Adrenal gland (tissue), 19 donors: ENCODE measurements around the gene FREY1. TPM values are rescaled to one million over a fixed set of nuclear protein-coding genes. Genes with fewer than 3 reads are reported as not detected.

Experiments used
- DNase-seq, 7 donors: peaks; one replicate each; pipeline ENCODE4 v3.0.0-alpha.2; 2019 to 2020
- H3K27ac ChIP-seq, 5 donors: fragments of 200-600 bp; sonication (generic) in 4 of 5; 1 replicate in 3 of 5; 2 replicates in 2 of 5; pipeline versions ENCODE4 v1.5.1 to v1.8.0; 2016 to 2020; ENCODE audit warnings: mild to moderate bottlenecking in 1 of 5
- H3K27me3 ChIP-seq: fragments of 200-600 bp; 2 replicates; pipeline ENCODE4 v1.8.0; 2021
- H3K36me3 ChIP-seq, 2 donors: fragments of 200-600 bp; replicated peaks in 1 of 2; 1 replicate in 1 of 2; 2 replicates in 1 of 2; pipeline versions ENCODE4 v1.5.1 to v1.8.0; 2018 to 2022
- H3K4me1 ChIP-seq, 2 donors: fragments of 200-600 bp; replicated peaks in 1 of 2; 1 replicate in 1 of 2; 2 replicates in 1 of 2; pipeline versions ENCODE4 v1.5.1 to v1.8.0; 2018 to 2021
- H3K4me3 ChIP-seq, 4 donors: fragments of 200-600 bp; sonication (generic) in 3 of 4; one replicate each; pipeline ENCODE4 v1.5.1; 2016 to 2018
- H3K9me3 ChIP-seq, 3 donors: fragments of 200-600 bp; sonication (generic) in 1 of 3; replicated peaks in 1 of 3; 1 replicate in 2 of 3; 2 replicates in 1 of 3; pipeline versions ENCODE4 v1.5.1 to v1.8.0; 2016 to 2021
- POLR2A ChIP-seq, 2 donors: fragments of 450-650 bp; IDR thresholded peaks; one replicate each; pipeline ENCODE4 v1.6.1; 2017; ENCODE audit warnings: antibody characterized with exemption in 2 of 2, mild to moderate bottlenecking in 2 of 2, moderate library complexity in 1 of 2
- WGBS, 4 donors: extraction: QIAGEN DNeasy Blood & Tissue Kit in 2 of 4; methylation state at CpG; one replicate each; pipeline versions ENCODE4 v1.1.5 to v1.1.7; 2013 to 2017; 5-methylcytosine and 5-hydroxymethylcytosine counted together
- intact Hi-C, 2 donors: fragments of 100-400 bp; cut with DNase I; formaldehyde crosslinking; loops; one replicate each; pipeline versions ENCODE4 v1.14.1 to v1.15.0; 2022 to 2023
- long read RNA-seq, 10 donors: library from polyadenylated mRNA in 3 of 10; unstranded in 2 of 10; stranded (forward) in 1 of 10; transcript quantifications; one replicate each; pipeline ENCODE4 v2.0.0 and lab custom pipeline, GENCODE V29; 2021 to 2026
- polyA plus RNA-seq, 3 donors: library from polyadenylated mRNA; stranded (reverse); fragments of 200-250 nt in 2 of 3; fragments of 350-450 nt in 1 of 3; fragmentation: Illumina TruSeq in 1 of 3; extraction: RNeasy Lipid Tissue Mini Kit (QIAGEN cat#74804) in 1 of 3; gene quantifications; one replicate each; pipeline ENCODE4 v1.2.3, GENCODE V29; 2013 to 2014
- total RNA-seq, 9 donors: library from RNA; depleted of rRNA in 4 of 9; stranded (reverse); fragments of >200 nt in 4 of 9; fragments of 120-200 nt in 1 of 9; fragmentation: NEBNext Ultra II Directional in 1 of 9; extraction: Animal tissue kit (Norgen Biotek cat#: 25700) in 1 of 9; gene quantifications; one replicate each; pipeline versions ENCODE4 v1.1.0 to v1.2.4, GENCODE V29; 2013 to 2023
- TF ChIP-seq, protein P1 (sequence below), 6 experiments: fragments of 450-650 bp in 4 of 6; fragments of 200-600 bp in 2 of 6; sonication (generic) in 1 of 6; IDR thresholded peaks; 1 replicate in 5 of 6; 2 replicates in 1 of 6; pipeline versions ENCODE4 v1.5.1 to v1.8.0; 2016 to 2021; ENCODE audit warnings: antibody characterized with exemption in 6 of 6, mild to moderate bottlenecking in 2 of 6, moderate library complexity in 1 of 6
- donor health status: healthy with polysubstance abuse.
- donor health status: Bipolar disorder and iron deficiency.
- donor health status: DM: yes; HTN: yes; CAD: no.
- donor health status: DM: no; HTN: no; CAD: no.
- donor health status: DM: no; HTN: no; CAD: no.
- donor health status: DM: yes; HTN: yes; CAD: no.

The FREY1 gene, protein sequence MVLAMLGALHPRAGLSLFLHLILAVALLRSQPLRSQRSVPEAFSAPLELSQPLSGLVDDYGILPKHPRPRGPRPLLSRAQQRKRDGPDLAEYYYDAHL
- total RNA-seq (1 to 10 TPM in 1 of 9 donors, under 1 TPM in 4, not detected in 4; 0.35 to 1.2 (median 0.88) TPM), polyA plus RNA-seq (under 1 TPM in 2 of 3 donors, not detected in 1; 0.30 to 0.56 TPM)
- long read RNA-seq, donor 1 = 0 reads
- long read RNA-seq, donor 2 = 0 reads
- long read RNA-seq, donor 3 = 0 reads
- long read RNA-seq, donor 4 = 0 reads
- long read RNA-seq, donor 5 = 0 reads
- long read RNA-seq, donor 6 = 0 reads
- long read RNA-seq, donor 7 = 0 reads
- long read RNA-seq, donor 8, partial matches to known transcripts = 0 of 1 reads
- long read RNA-seq, donor 8, other reads (novel, unspliced or antisense) = 0 of 1 reads
- long read RNA-seq, donor 9 = 0 reads
- long read RNA-seq, donor 10 = 0 reads

DNA sequence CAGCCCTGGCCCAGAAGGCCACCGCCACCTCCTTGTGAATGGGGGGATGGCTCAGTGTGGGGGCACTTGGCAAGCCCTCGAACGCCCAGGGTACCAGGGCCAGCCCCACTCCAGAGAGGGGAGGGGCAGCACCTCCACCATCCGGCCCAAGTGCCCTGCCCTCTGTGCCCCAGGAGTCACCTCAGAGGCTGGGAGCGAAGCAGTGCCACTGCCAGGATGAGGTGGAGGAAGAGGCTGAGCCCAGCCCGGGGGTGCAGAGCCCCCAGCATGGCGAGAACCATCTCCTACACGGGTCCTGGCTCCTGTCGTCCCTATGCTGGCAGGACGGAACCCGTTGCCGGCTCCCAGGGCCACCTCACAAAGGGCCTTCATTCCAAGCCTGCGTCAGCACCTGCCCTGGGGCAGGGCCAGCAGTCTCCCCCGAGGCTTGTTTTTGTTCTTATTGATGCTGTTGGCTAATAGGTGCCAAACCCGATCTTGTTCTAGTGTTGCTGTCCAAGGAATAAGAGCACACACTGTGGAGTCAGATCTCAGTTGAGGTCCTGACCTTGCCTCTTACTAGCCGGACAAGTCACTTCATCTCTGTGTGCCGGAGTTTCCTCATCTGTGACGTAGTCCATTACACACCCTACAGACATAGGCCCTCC lies at the start of gene FREY1:
Gene FREY1, minus strand, starts transcription at position 307 of the 647 bp plus-strand sequence. Its CDS starts 26 bp downstream, at position 281.
- peak within 1 kb of the TSS in 2 of 5 donors; percentile 49 to 77 for H3K27ac ChIP-seq
- TF ChIP-seq, protein P1, sequence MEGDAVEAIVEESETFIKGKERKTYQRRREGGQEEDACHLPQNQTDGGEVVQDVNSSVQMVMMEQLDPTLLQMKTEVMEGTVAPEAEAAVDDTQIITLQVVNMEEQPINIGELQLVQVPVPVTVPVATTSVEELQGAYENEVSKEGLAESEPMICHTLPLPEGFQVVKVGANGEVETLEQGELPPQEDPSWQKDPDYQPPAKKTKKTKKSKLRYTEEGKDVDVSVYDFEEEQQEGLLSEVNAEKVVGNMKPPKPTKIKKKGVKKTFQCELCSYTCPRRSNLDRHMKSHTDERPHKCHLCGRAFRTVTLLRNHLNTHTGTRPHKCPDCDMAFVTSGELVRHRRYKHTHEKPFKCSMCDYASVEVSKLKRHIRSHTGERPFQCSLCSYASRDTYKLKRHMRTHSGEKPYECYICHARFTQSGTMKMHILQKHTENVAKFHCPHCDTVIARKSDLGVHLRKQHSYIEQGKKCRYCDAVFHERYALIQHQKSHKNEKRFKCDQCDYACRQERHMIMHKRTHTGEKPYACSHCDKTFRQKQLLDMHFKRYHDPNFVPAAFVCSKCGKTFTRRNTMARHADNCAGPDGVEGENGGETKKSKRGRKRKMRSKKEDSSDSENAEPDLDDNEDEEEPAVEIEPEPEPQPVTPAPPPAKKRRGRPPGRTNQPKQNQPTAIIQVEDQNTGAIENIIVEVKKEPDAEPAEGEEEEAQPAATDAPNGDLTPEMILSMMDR (IDR thresholded peaks at IDR 0.05) = no peak
- no peak for TF ChIP-seq POLR2A (IDR thresholded peaks at IDR 0.05)
- peak in 3 of 7 donors; percentile 48 to 69 (median 51) for DNase-seq
- WGBS, 4 donors = 34 to 57% (median 43%) methylated on average over 6 to 18 of the region's 18 CpGs
- H3K4me1 ChIP-seq = peaks cover 0 to 12% of the 10 kb centered on the region in 2 donors
- no peaks in the 10 kb centered on the region for H3K27me3 ChIP-seq
- H3K36me3 ChIP-seq = peaks cover 0 to 63% of the 10 kb centered on the region in 2 donors
- intact Hi-C loops = no loop called here
- no peak within 1 kb of the TSS for H3K4me3 ChIP-seq
- H3K9me3 ChIP-seq = no peaks in the 10 kb centered on the region

DNA sequence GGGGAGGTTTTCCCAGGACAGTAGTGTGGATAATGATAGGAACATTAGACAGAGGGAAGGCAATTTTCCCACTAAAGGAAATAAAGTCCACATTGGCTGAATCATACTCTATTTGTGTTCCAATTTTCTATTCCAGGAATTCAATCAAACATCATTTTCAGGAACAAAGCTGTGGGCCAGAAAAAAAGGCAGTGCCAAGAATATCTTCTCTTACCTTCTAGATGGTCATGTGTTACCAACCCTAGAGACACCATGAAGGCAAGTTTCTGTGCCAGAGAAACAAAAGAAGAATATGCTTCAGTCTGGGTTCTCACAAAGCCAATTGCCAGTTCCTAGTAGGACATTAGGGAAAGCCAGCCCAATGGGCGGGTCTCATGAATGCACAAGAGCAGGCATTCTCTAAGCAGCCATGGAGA lies 42.9 kb upstream of the FREY1 start:
- Histone ChIP-seq H3K27ac (no peak overlapping the region), H3K9me3 (no peaks in the 10 kb centered on the region), H3K27me3 (no peaks in the 10 kb centered on the region), H3K4me3 (no peak overlapping the region), H3K36me3 (peaks cover 0 to 79% of the 10 kb centered on the region in 2 donors), H3K4me1 (peaks cover 3 to 16% of the 10 kb centered on the region in 2 donors)
- DNase-seq = no peak
- TF ChIP-seq POLR2A (IDR thresholded peaks at IDR 0.05) = no peak
- TF ChIP-seq, protein P1 (IDR thresholded peaks at IDR 0.05) = no peak
- WGBS, 4 donors = 91 to 100% (median 97%) methylated on average over 1 of the region's 1 CpG
- intact Hi-C loops = loop anchor here in 1 of 2 donors (10.0 kb wide), 1 partner anchor 45 kb away; no protein-coding TSS in a partner anchor

DNA sequence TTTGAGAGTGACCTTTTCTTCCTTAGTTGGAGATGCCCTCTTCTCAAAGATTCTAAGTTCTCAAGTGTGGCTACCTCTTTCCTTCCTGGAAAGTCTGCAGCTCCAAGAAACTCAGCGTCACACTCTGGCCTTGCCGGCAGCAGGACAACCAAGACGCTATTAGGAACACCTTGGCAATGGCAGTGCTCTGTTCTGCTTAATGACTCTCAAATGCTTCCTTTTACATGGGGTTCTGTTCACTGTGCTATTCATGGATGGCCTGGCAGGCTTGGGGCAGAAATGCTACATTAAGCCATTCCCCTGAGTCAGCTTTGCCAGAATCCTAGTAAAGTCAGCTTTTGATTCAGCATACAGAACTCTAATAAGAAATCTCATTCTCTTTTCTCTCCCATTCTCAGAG lies 41.3 kb upstream of the FREY1 start:
- Histone ChIP-seq H3K4me3 (no peak overlapping the region), H3K9me3 (no peaks in the 10 kb centered on the region), H3K36me3 (peaks cover 0 to 89% of the 10 kb centered on the region in 2 donors), H3K27me3 (no peaks in the 10 kb centered on the region), H3K4me1 (peaks cover 3 to 16% of the 10 kb centered on the region in 2 donors), H3K27ac (no peak overlapping the region)
- intact Hi-C loops = loop anchor here in 1 of 2 donors (10.0 kb wide), 1 partner anchor 46 kb away; no protein-coding TSS in a partner anchor
- no peak for DNase-seq
- WGBS, 4 donors = 67 to 88% (median 76%) methylated on average over 3 of the region's 3 CpGs
- TF ChIP-seq, protein P1 (IDR thresholded peaks at IDR 0.05) = no peak
- no peak for TF ChIP-seq POLR2A (IDR thresholded peaks at IDR 0.05)

DNA sequence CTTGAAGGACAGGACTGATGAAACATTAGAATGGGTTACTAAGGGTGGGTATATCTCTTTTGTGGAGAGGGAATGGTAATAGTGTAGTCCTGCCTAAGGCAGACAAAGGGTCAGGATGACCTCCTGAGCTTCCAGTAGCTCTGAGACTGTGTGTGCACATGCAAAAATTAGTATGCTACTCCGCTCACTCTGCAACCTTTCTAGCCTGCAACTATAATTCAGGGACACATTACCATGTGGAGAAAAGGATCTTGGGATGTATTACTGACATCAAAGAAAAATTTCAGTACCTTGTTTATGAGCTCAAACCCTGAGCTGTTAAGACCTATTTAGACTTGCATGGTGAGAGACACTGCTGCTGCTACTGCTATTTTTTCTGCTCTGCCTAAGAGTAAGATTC lies 40.8 kb upstream of the FREY1 start:
- intact Hi-C loops = loop anchor here in 1 of 2 donors (10.0 kb wide), 1 partner anchor 47 kb away; no protein-coding TSS in a partner anchor
- peaks cover 0 to 85% of the 10 kb centered on the region in 2 donors for H3K36me3 ChIP-seq
- H3K4me1 ChIP-seq = peaks cover 3 to 16% of the 10 kb centered on the region in 2 donors
- no peak for TF ChIP-seq POLR2A (IDR thresholded peaks at IDR 0.05)
- TF ChIP-seq, protein P1 (IDR thresholded peaks at IDR 0.05) = no peak
- WGBS, 4 donors = 85 to 100% (median 95%) methylated on average over 1 of the region's 1 CpG
- DNase-seq = no peak
- no peak overlapping the region for H3K4me3 ChIP-seq
- H3K27ac ChIP-seq = no peak overlapping the region
- H3K9me3 ChIP-seq = no peaks in the 10 kb centered on the region
- H3K27me3 ChIP-seq = no peaks in the 10 kb centered on the region
